NCI-H2081 treated with DMSO at 0.1 percent for 48 hours (cell line): Measurements from ENCODE around the gene KLRD1.
"Not testable (repeated sequence)": the region's sequence is repeated elsewhere in the genome, so short reads cannot be mapped to it uniquely, and the experiment has no call there.

Experiments used
- DNase-seq: peaks from one replicate; lab custom pipeline; 2025; lab: John Stamatoyannopoulos, UW

KLRD1 gene

DNA sequence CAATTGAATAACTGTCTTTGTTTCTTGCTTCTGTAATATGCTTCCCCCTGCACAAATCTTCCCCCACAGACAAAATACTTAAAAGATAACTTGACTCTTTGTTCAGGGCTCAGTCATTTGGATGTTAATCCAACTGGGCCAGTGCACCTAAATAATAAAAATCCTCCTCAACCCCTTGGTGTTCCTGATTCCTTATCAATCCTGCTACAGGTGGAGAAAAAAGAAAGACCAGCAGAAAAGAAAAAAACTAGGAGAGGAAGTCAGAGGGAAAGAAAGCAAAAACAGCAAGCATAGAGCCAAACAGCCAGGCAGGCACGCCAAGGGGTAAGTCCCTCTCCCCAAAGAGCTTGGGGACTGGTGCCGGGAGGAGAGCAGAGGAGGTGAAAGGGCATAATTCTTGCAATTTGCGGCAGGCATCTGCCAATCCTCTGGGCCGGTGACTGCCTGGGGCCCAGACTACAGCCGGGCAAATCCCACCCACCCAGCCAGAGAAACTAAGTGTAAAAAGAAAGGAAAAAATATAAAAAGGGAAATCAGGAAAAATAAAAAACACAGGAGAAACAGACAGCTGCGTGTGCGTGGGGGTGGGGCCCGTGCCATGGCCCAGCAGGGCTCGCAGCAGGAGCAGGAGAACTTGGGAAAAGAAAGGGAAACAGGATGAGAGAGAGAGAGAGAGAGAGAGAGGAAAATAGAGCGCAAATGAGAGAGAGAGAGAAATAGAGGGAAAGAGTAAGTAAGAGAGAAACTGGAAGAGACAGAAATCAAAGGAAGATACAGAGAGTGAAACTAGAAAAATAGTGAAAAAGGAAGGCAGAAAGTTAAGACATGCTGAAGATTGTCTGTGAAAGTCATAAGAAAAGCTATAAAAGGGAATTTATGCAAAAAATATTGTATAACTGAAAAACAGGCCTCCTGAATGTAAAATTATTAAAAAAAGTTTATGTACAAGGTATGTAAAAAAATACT is 60.8 kb downstream of the KLRD1 start:
- no peak for DNase-seq

DNA sequence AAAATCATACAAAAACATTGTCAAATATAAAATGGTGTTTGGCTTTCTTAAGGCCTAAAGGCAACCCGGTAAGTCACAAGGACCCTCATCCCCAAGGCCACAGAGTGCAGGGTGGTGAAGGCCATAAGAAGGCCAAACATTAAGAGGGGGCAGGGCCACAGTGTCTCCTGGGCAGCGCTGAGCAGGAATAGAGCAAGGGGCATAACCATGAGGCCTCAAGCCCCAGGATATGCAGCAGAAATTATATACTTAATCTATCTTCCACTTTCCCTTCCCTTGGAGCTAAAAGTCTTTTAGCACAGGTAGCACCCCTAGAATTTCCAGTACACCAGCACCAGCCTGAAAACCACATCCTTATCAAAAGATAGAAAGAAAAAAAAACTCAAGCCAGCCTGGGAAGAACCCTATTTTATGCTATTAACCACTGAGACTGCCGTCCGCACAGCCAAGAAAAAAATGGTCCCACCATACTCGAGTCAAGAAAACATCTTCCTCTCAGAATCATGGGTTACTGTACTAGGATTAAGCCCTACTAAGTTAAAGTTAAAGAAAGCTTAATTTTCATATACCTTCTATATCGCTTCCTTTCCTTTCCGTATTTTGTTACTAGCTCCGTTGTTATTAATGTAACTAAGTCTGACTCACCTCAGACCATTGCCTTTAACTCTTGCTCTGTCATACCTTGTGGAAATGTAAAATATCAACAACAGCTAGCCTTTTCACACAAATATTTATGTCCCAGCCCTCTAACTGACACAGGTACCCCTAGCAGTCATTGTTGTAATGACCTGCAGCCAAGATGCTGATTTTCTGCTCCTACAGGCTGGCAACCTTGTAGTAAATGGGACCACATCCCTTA is 62.1 kb downstream of the KLRD1 start:
- DNase-seq, result no peak

DNA sequence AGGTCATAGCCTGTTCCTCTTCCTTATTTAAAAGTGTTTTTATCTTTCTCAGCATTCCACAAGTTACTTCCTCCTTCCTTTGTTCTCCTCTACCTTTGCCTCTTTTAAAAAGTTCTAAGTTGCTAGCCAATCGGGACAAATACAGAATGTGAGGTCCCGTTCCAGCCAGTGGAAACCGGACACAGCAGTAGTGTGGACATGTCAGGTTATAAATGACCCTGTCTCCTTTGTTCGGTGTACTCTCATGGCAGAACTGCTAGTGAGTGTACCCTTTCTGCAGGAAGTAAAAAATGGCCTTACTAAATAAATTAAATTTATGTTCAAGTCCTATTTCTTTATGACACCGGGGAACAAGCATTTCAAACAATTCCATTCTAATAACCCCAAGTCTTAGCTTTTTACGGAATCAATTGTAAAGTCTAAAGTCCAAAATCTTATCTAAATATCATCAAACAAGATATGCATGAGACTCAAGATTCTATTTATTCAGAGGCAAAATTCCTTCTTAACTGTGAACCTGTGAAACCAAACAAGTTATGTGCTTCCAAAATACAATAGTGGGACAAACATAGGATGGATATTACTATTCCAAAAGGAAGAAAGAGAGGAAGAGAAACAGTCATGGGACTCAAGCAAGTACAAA is 64.3 kb downstream of the KLRD1 start:
- DNase-seq, result not testable (repeated sequence)

DNA sequence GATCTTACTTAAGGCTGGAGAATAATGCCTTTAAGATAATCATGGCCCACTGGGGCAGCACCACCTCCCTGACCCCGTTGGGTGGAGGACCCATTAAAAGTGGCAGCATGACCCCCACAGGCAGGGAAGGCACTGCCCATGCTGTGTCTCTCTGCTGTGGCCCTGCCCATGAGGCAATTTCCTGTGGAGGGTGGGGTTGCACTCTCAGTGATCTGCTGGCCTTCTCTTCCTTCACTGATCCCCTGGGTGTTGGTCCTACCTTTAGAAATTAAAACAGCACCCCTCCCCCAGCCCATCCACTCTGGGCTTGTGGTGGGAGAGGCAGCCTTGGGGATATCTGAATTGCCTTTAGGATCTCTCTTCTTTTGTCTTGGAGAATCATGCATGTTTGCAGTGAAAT is 64.9 kb downstream of the KLRD1 start:
- DNase-seq, result no peak

GRCh38 chr12:10374624-10375018 is 67.0 kb downstream of the KLRD1 start:
- no peak for DNase-seq

GRCh38 chr12:10378737-10379136 is 71.1 kb downstream of the KLRD1 start:
- DNase-seq, result not testable (repeated sequence)
